DMS53 treated with DMSO at 0.1 percent for 48 hours (cell line): ENCODE measurements around the gene MORF4L1.
"Not testable (repeated sequence)": the region's sequence is repeated elsewhere in the genome, so short reads cannot be mapped to it uniquely, and the experiment has no call there.

Source experiments
- DNase-seq: peaks from one replicate; lab custom pipeline; 2025; ENCODE audit not compliant: unreplicated experiment; lab: John Stamatoyannopoulos, UW

MORF4L1 gene

GRCh38 chr15:78925076-78925624 is 52.5 kb downstream of the MORF4L1 start:
- no peak for DNase-seq

GRCh38 chr15:78925956-78926743 is 53.5 kb downstream of the MORF4L1 start:
- DNase-seq = no peak

GRCh38 chr15:78927077-78927790 is 54.5 kb downstream of the MORF4L1 start:
- no peak for DNase-seq

DNA sequence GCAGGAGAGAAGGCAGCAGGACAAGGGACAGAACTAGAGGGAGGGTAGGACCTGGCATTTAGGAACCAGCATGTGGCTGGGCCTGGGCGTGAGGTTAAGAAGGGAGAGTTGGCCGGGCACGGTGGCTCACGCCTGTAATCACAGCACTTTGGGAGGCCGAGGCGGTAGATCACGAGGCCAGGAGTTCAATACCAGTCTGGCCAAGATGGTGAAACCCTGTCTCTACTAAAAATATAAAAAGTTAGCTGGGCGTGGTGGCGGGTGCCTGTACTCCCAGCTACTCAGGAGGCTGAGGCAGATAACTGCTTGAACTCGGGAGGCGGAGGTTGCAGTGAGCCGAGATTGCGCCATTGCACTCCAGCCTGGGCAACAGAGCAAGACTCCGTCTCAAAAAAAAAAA is 55.5 kb downstream of the MORF4L1 start:
- not testable (repeated sequence) for DNase-seq

DNA sequence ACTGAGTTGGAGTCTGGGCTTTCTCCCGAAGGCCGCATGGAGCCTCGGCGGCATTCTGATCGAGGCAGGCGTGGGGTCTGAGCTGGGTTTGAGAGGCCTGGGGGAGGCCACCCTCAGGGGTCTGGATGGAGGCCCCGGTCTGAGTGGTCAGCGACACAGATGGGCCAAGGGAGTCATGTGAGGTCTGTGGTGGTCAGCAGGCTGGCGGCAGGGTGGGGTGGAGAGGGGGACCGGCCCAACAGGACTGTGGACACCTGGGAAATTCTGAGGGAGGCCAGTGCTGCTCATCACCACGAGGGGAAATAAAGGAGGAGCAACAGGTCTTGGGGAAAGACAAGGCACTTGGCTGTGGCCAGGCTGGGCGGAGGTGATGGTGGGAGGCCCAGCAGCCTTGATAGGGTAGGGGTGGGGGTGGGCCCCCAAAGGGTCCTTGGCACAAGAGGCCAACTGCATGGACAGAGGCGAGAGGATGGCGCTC is 56.0 kb downstream of the MORF4L1 start:
- DNase-seq = no peak

DNA sequence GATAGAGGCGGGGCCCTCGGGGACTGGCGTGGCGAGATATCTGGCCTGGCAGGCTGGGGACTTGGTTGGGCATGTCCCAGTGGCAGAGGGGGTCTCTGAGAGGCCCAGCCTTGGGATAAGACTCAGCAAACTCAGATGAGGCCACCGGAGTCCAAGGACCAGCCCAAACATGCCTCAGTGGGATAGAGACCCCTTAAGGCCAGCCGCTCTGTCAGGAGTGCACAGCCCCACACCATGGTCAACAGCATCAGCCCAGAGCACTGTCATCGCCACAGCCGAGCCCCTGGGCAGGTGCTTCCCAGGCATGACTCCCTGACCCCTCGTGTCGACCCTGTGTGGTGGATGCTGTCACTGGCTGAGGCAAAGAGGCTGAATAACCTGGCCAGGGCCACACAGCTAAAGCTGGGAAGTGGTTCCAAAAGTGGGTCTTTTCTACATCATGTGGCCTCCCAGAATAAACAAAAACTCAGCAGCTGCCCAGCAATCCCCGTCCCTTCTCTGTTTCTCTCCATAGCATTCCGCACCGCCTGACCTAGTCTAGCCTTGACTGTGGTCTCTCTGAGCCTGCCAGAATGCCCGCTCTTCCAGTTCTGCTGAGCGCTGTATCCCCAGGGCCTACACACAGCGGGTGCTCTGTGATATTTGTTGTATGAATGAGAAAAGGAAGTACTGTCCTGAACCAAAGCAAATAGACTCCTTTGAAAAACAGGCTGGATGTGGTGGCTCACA is 57.0 kb downstream of the MORF4L1 start:
- DNase-seq = no peak

DNA sequence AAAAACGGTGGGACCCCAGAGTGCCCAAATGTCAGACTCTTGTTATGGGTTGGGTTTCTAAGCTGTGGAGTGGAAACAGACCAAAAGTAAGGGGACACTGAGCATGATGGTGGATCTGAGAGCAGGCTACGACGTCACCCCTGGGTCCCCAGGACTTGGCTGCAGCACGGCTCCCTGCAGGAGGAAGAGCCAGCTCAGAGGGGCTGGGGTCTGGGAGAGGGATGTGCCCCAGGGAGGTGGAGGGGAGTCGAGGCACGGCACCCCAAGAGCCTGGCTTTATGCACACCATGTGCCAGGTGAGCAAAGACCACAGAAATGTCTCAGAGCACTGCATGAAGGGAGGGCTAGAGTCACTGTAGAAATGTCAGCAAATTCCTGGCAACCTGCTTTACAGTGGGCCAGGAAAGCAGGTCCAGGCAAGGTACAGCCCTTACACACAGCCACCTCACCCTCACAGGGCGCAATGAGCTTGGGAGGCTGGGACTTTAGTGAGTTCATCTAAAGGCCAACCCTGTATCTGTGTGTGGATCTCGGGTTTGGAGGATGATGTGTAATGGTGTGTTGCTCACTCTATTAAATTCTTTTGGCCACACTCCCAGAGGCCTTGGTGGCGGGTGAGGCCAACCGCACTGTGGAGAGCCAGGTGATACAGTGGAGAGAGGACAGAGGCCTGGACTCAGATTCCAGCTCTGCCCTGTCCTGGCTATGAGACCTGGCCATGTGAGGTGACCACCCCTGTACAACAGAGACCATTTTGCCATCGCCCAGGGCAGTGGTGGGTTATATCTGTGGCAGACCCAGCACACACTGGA is 58.1 kb downstream of the MORF4L1 start:
- DNase-seq = no peak

GRCh38 chr15:78931439-78932257 is 59.0 kb downstream of the MORF4L1 start:
- no peak for DNase-seq

DNA sequence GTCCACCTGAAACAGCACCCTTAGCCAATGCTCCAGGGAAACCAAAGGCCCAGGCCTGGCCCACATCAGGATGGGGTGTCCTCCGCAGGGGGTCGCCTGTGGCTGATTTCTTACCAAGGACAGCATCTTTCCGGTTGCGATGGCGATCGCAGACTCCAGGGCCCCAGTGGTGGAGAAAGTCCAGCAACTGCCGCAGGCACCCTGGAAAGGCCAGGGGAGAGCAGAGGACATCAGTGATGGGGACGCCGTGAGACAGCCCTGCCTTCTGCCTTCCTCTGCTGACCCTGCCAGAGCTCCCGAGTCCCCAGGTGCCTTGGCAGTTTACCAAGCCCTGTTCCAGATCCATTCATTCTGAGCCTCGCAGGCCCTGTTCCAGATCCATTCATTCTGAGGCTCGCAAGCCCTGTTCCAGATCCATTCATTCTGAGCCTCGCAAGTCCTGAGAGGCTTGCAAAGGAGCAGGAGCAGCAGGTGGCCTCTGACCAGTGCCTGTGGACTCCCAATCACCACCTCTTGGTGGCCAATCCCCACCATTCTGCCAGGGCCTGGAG is 59.6 kb downstream of the MORF4L1 start:
- DNase-seq = no peak

- no peak for DNase-seq
Measured at GRCh38 chr15:78933187-78933822, 60.6 kb downstream of the MORF4L1 start.

- no peak for DNase-seq
Measured at GRCh38 chr15:78933823-78934654, 61.3 kb downstream of the MORF4L1 start.

GRCh38 chr15:78934655-78935023 is 61.9 kb downstream of the MORF4L1 start:
- no peak for DNase-seq

GRCh38 chr15:78937132-78937739 is 64.5 kb downstream of the MORF4L1 start:
- DNase-seq = no peak

DNA sequence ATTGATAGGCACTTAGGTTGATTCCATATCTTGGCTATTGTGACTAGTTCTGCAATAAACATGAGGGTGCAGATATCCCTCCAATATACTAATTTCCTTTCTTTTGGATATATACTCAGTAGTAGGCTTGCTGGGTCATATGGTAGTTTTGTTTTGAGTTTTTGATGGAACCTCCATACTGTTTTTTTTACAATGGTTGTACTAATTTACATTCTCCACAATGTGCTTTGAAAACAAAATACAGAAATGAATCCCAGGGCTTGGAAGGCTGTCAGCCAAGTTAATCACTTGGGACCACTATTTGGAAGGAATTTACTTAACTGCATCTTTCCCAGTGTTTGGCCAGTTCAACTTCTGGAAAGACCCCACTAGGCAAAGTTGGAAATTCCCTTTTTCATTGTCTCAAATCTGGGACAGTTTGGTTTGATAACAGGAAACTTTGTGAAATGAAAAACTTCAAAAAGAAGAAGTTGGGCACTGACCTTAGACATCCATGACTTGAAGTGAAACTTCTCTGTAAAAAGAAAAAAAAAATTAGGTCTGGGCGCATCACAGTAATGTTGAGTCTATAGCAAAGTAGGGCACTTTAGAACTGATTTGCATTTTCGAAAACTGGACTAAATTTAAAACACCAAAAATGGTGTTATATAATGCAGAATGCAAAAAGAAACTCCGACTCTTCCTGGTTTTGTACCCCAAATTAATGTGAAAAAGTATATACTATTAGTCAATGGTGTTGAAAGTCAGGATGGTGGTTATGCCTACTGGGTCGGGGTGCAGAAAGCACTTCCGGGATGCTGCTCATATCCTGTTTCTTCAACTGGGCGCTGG is 66.2 kb downstream of the MORF4L1 start:
- no peak for DNase-seq

- no peak for DNase-seq
Measured at GRCh38 chr15:78942741-78943140, 70.1 kb downstream of the MORF4L1 start.

DNA sequence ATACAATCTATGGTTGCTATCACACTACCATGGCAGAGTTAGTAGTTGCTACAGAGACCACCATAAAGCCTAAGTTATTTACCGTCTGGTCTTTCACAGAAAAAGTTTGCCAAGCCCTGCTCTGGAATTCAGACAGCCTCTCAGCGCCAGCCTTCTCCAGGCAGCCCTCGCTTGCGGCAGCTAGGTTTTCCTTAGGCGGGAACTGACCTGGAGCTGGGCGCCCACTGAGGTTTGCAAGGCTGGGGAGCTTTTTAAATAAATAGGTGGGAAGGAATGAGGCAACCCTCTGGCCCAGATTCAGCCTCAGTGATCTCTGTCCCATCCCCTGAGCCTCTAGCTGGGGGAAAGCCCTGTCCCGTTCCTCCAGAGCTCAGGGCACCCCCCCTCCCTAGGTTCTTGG is 71.0 kb downstream of the MORF4L1 start:
- DNase-seq = no peak

DNA sequence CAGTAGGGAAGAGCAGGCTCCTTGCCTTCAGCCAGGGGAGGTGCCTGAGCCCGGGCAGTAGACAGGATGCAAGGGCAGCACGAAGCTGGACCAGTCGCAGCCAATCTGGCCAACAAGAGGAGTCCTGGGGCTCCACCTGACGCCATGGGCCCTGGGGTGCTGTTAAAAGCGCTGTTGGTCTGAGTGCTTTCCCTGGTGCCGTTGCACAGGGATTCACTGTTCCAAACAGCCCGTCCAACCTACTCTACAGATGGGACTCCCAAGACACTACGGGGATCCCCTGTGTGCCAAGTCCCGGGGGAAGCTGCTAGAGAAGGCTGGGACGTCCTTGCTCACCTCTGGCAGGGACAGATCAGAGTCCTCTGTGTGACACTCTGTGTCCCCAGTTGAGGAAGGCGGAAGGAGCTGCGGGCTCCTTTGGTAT is 71.5 kb downstream of the MORF4L1 start:
- DNase-seq = no peak
